HG02938 (cell line): ENCODE measurements around the gene SLC7A7.
"Not testable (repeated sequence)": the region's sequence is repeated elsewhere in the genome, so short reads cannot be mapped to it uniquely, and the experiment has no call there.

Experiments
- ATAC-seq: cut with Tn5 transposase; IDR thresholded peaks from one replicate; pipeline ENCODE4 v1.9.1; 2021; ENCODE audit warnings: mild to moderate bottlenecking, moderate library complexity; ENCODE audit not compliant: unreplicated experiment

SLC7A7 gene

GRCh38 chr14:22794551-22794951, 20.7 kb downstream of the SLC7A7 start:
- peak; percentile 41 for ATAC-seq

- ATAC-seq = no peak
Measured at GRCh38 chr14:22793976-22794375, 21.3 kb downstream of the SLC7A7 start.

GRCh38 chr14:22793550-22793949, 21.7 kb downstream of the SLC7A7 start:
- ATAC-seq = not testable (repeated sequence)

DNA sequence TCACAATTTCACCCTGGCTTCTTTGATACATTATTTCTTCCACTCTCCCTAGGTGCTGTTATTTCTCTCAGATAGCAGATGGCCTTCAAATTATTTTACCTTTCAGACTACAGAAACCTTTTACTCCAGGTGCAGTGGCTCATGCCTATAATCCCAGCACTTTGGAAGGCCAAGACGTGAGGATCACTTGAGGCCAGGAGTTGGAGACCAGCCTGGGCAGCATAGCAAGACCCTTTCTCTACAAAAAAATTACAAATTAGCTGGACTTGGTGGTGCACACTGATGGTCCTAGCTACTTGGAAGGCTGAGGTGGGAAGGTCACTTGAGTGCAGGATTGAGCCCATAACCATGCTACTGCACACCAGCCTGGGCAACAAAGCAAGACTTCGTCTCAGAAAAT, 23.1 kb downstream of the SLC7A7 start:
- no peak for ATAC-seq

GRCh38 chr14:22791301-22791700, 23.9 kb downstream of the SLC7A7 start:
- ATAC-seq = no peak

GRCh38 chr14:22786685-22787084, 28.6 kb downstream of the SLC7A7 start:
- no peak for ATAC-seq

- ATAC-seq = no peak
Measured at GRCh38 chr14:22781301-22781991, 33.8 kb downstream of the SLC7A7 start.

GRCh38 chr14:22780941-22781300, 34.3 kb downstream of the SLC7A7 start:
- no peak for ATAC-seq

- no peak for ATAC-seq
Measured at GRCh38 chr14:22780105-22780679, 35.0 kb downstream of the SLC7A7 start.

DNA sequence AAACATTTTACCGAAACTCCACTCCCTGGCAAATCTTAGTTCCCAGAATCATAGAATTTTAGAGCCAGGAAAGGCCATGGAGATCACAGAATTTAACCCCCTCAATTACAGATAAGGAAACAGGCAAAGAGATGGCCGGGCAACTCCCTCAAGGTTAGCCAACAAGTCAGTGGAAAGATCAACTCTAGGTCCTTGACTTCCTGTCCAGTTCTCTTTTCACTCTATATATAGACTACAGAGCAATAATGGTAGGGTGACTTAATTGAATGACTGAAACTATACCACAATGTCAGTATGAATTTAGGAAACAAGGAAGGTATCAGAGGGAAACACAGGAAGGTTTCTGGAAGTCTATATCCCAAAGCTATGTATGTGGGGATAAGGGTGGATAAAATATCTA, 37.2 kb downstream of the SLC7A7 start:
- no peak for ATAC-seq

DNA sequence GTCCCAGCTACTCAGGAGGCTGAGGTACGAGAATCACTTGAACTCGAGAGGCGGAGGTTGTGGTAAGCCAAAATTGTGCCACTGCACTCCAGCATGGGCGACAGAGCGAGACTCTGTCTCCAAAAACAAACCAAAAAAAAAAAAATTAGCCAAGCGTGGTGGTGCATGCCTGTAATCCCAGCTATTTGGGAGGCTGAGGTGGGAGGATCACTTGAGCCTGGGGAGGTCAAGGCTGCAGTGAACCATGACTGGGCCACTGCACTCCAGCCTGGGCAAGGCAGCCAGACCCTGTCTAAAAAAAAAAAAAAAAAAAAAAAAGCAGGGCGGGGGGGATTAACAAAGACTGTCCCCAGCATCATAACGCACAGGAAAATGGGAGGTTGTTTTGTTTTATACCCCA, 38.4 kb downstream of the SLC7A7 start:
- not testable (repeated sequence) for ATAC-seq

- no peak for ATAC-seq
Measured at GRCh38 chr14:22776215-22776614, 39.0 kb downstream of the SLC7A7 start.

DNA sequence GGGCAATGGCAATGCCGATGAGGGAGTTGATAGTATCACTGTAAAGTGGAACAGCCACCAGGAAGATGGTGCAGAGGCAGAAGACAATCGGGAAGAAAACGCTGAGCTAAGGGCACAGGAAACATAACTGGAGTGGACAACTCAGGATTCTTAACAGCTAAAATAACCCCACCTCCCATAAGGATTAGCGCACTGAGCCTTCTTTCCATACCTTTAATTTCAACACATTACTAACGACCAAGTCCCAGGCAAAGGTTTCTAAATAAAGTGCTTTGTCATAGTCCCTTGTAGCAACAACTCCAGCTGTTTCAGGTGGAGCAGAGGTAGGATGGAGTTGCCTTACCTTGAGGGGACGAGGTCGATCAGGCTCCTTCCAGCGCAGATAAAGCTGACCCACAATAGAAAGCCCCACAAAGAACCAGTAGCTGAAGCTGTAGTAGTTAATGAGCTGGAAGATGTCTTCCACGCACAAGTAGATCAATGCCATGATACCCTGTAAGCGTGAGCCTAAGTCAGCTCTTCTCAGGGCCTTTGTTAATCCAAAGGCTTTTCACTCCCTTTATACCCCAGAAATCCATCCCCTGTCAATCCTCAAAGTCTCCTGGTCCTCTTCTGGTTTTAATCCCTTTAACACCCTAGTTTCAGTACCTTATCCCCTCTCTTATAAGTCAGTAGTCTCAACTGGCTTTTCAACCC, 41.1 kb downstream of the SLC7A7 start:
- ATAC-seq = no peak

- no peak for ATAC-seq
Measured at GRCh38 chr14:22773162-22774010, 41.8 kb downstream of the SLC7A7 start.

GRCh38 chr14:22772725-22773124, 42.5 kb downstream of the SLC7A7 start:
- ATAC-seq = no peak

GRCh38 chr14:22770481-22771187, 44.6 kb downstream of the SLC7A7 start:
- ATAC-seq = no peak

DNA sequence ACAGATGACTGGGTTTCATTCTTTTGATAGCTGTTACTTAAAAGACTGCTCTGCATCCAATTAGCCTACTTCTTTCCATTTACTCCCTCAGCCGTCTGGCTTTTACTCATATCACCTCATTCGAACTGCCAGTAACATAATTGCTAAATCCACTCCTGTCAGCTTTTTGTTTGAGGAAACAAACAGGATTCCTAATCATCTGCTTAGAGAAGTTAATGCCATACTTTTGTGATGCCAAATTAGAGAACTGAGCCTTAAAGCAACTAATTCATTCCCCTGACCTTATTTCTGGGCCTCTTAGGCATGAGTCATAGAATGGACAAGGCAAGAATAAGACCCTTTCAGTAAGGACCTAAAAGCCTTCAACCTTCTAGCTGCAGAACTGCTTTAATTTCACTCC, 45.9 kb downstream of the SLC7A7 start:
- no peak for ATAC-seq

- ATAC-seq = no peak
Measured at GRCh38 chr14:22768947-22769346, 46.3 kb downstream of the SLC7A7 start.

DNA sequence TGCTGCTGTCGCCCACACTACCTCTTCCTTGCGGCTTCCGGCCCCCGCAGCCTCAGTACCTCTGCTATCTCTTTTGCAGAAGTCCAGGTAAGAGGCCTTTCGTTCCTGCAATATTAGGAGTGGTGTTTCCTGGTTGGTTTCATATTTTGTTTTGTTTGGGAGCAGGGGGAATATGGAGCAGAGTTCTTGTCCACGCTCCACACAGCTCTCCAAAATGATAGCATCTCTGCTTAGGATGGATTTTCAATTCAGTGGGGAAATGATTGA, 48.0 kb downstream of the SLC7A7 start:
- peak; percentile 14 for ATAC-seq

- peak; percentile 85 for ATAC-seq
Measured at GRCh38 chr14:22766457-22767322, 48.5 kb downstream of the SLC7A7 start, which contains the start of gene OXA1L. OXA1L (plus strand) TSS chr14:22766688; CDS start chr14:22766702, 14 bp downstream.
